Prostate gland (tissue), 2 donors: ENCODE data around the gene ZNF827. TPM values are rescaled to one million over a fixed set of nuclear protein-coding genes. Genes with fewer than 3 reads are reported as not detected.

ENCODE experiments used
- DNase-seq: peaks from one replicate; pipeline ENCODE4 v3.0.0-alpha.2; 2019; ENCODE audit warnings: low spot score
- H3K27ac ChIP-seq, 2 donors: fragments of 200-600 bp; sonication (generic); 2 replicates each; pipeline ENCODE4 v1.5.1; 2017 to 2019
- H3K27me3 ChIP-seq: fragments of 200-600 bp; sonication (generic); replicated peaks from 2 replicates; pipeline ENCODE4 v1.5.1; 2019; ENCODE audit not compliant: insufficient read depth
- H3K36me3 ChIP-seq, 2 donors: fragments of 200-600 bp; sonication (generic); 1 replicate in 1 of 2; 2 replicates in 1 of 2; pipeline versions ENCODE4 v1.5.1 to v1.8.1; 2017 to 2019
- H3K4me1 ChIP-seq: fragments of 200-600 bp; sonication (generic); replicated peaks from 2 replicates; pipeline ENCODE4 v1.5.1; 2019
- H3K4me3 ChIP-seq, 2 donors: fragments of 200-600 bp; sonication (generic); 2 replicates each; pipeline ENCODE4 v1.5.1; 2017 to 2019
- H3K9me3 ChIP-seq: fragments of 200-600 bp; sonication (generic); 2 replicates; pipeline ENCODE4 v1.5.1; 2017
- CTCF ChIP-seq, 4 experiments: fragments of 200-600 bp in 2 of 4; fragments of 450-650 bp in 2 of 4; sonication (generic) in 2 of 4; IDR thresholded peaks; 1 replicate in 3 of 4; 2 replicates in 1 of 4; pipeline ENCODE4 v1.5.1; 2016 to 2019; ENCODE audit warnings: antibody characterized with exemption in 4 of 4, mild to moderate bottlenecking in 2 of 4, moderate library complexity in 2 of 4
- POLR2A ChIP-seq: fragments of 450-650 bp; IDR thresholded peaks from one replicate; pipeline ENCODE4 v1.6.1; 2016; ENCODE audit warnings: antibody characterized with exemption, mild to moderate bottlenecking
- POLR2AphosphoS5 ChIP-seq: sonication (generic); formaldehyde crosslinking; IDR thresholded peaks from one replicate; pipeline ENCODE4 v1.6.1; 2017; ENCODE audit warnings: antibody characterized with exemption
- WGBS: methylation state at CpG from one replicate; pipeline ENCODE4 v1.1.5; 2018; 5-methylcytosine and 5-hydroxymethylcytosine counted together
- intact Hi-C: fragments of 100-400 bp; cut with DNase I; formaldehyde crosslinking; loops from one replicate; pipeline ENCODE4 v1.14.2; 2022
- total RNA-seq, 2 donors: library from RNA; depleted of rRNA; stranded (reverse); fragments of >200 nt; gene quantifications; one replicate each; pipeline ENCODE4 v1.1.0, GENCODE V29; 2016

The ZNF827 gene
- total RNA-seq, 2 donors from 2014 or later: 221 to 286 TPM

GRCh38 chr4:145820407-145820806, 118.2 kb downstream of the ZNF827 start:
- H3K27me3 ChIP-seq: no peaks in the 10 kb centered on the region

DNA sequence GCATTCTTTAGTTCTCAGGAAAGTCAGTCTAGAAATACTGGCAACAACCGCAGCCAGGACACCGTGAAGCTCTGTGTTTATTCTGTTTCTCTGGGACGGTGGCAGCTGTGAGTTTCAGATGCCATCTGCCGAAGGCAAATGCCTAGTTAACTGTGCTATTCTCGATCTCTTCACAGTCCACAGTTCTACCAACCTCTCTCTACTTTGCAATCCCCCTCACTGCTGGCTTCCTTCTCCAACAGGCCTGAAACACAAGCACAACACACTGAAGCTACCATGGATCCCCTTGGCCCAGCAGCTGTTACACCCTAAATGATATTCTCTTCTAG, 118.8 kb downstream of the ZNF827 start:
- TF ChIP-seq POLR2AphosphoS5 (peak; percentile 23), POLR2A (no peak), CTCF (IDR thresholded peaks at IDR 0.05) (peak in 1 of 4 experiments; percentile 21)
- DNase-seq: peak; percentile 20
- no peaks in the 10 kb centered on the region for H3K4me1 ChIP-seq
- intact Hi-C loops: loop anchor here (5.0 to 10.0 kb wide), 2 partner anchors 85 to 203 kb away; partner anchors contain the start of gene MMAA
- WGBS: 25% methylated on average over 5 of the region's 5 CpGs
- H3K27ac ChIP-seq: no peak overlapping the region
- H3K9me3 ChIP-seq: no peaks in the 10 kb centered on the region
- H3K36me3 ChIP-seq: no peaks in the 10 kb centered on the region
- H3K27me3 ChIP-seq: no peaks in the 10 kb centered on the region
- H3K4me3 ChIP-seq: no peak overlapping the region

More at GRCh38 chr4:145820407-145820806, 118.2 kb downstream of the ZNF827 start:
- intact Hi-C loops: loop anchor here (5.0 to 10.0 kb wide), 2 partner anchors 86 to 203 kb away; partner anchors contain the start of gene MMAA
- TF ChIP-seq CTCF (IDR thresholded peaks at IDR 0.05) (no peak), POLR2AphosphoS5 (no peak), POLR2A (no peak)
- H3K4me3 ChIP-seq: no peak overlapping the region
- no peak for DNase-seq
- no peak overlapping the region for H3K27ac ChIP-seq
- WGBS: 49% methylated on average over 3 of the region's 3 CpGs
- no peaks in the 10 kb centered on the region for H3K9me3 ChIP-seq
- no peaks in the 10 kb centered on the region for H3K36me3 ChIP-seq
- H3K4me1 ChIP-seq: no peaks in the 10 kb centered on the region

GRCh38 chr4:145819101-145819852, 119.3 kb downstream of the ZNF827 start:
- Histone ChIP-seq H3K27me3 (no peaks in the 10 kb centered on the region), H3K9me3 (no peaks in the 10 kb centered on the region), H3K27ac (no peak overlapping the region), H3K36me3 (no peaks in the 10 kb centered on the region), H3K4me1 (no peaks in the 10 kb centered on the region), H3K4me3 (no peak overlapping the region)
- DNase-seq: no peak
- intact Hi-C loops: no loop called here
- WGBS: 76% methylated on average over 10 of the region's 10 CpGs
- TF ChIP-seq CTCF (IDR thresholded peaks at IDR 0.05) (no peak), POLR2A (no peak), POLR2AphosphoS5 (no peak)

GRCh38 chr4:145818011-145818410, 120.6 kb downstream of the ZNF827 start:
- no peak for DNase-seq
- no peaks in the 10 kb centered on the region for H3K4me1 ChIP-seq
- no peaks in the 10 kb centered on the region for H3K36me3 ChIP-seq
- WGBS: 96% methylated on average over 2 of the region's 2 CpGs
- H3K4me3 ChIP-seq: no peak overlapping the region
- H3K27ac ChIP-seq: no peak overlapping the region
- no peaks in the 10 kb centered on the region for H3K9me3 ChIP-seq
- intact Hi-C loops: no loop called here
- H3K27me3 ChIP-seq: no peaks in the 10 kb centered on the region
- TF ChIP-seq CTCF (IDR thresholded peaks at IDR 0.05) (no peak), POLR2AphosphoS5 (no peak), POLR2A (no peak)

DNA sequence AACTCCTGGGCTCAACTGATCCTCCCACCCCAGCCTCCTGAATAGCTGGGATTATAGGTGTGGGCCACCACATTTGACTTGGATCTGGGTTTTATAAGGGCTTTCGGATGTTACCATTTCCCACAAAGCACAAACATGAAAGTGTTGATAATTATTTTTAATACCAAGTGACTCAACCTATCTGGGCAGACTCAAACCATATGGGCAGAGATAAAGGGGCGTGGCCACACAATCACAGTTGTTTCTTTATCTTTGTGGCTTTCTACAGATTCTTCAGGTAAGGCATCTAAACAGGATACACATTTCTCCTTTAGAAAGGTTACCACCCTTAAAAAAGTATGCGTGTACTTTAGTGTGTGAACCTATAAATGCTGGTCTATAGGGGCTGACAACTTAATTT, 122.5 kb downstream of the ZNF827 start:
- no peaks in the 10 kb centered on the region for H3K36me3 ChIP-seq
- TF ChIP-seq POLR2A: no peak
- TF ChIP-seq POLR2AphosphoS5: no peak
- no peak for TF ChIP-seq CTCF (IDR thresholded peaks at IDR 0.05)
- no peak for DNase-seq
- H3K4me3 ChIP-seq: no peak overlapping the region
- 90% methylated on average over 3 of the region's 3 CpGs for WGBS
- no peak overlapping the region for H3K27ac ChIP-seq
- no peaks in the 10 kb centered on the region for H3K9me3 ChIP-seq
- H3K27me3 ChIP-seq: no peaks in the 10 kb centered on the region
- H3K4me1 ChIP-seq: no peaks in the 10 kb centered on the region
- intact Hi-C loops: no loop called here
